DOHH2 (cell line): ENCODE results near the gene TRRAP.

Source experiments
- H3F3A ChIP-seq: fragments of 200-600 bp; sonication (generic), shearing (Covaris generic); 2 replicates; pipeline ENCODE4 v1.6.0; 2016; ENCODE audit warnings: antibody characterized with exemption, mild to moderate bottlenecking; ENCODE audit not compliant: control insufficient read depth, insufficient read depth
- H3K27ac ChIP-seq: fragments of 200-600 bp; sonication (generic); 2 replicates; pipeline ENCODE4 v1.5.1; 2014; ENCODE audit warnings: low read depth, mild to moderate bottlenecking, low read length, moderate library complexity
- H3K27me3 ChIP-seq: fragments of 200-600 bp; sonication (generic); 2 replicates; pipeline ENCODE4 v1.6.1; 2014; ENCODE audit warnings: mild to moderate bottlenecking, low read length, mixed read lengths; ENCODE audit not compliant: control insufficient read depth
- H3K36me3 ChIP-seq: fragments of 200-600 bp; sonication (generic); 2 replicates; pipeline ENCODE4 v1.6.1; 2014; ENCODE audit warnings: mild to moderate bottlenecking, low read length, moderate library complexity, mixed read lengths; ENCODE audit not compliant: control insufficient read depth
- H3K4me1 ChIP-seq: fragments of 200-600 bp; sonication (generic); 2 replicates; pipeline ENCODE4 v1.6.1; 2014; ENCODE audit warnings: mild to moderate bottlenecking, low read length, mixed read lengths; ENCODE audit not compliant: control insufficient read depth
- H3K4me2 ChIP-seq: fragments of 200-600 bp; sonication (generic); 2 replicates; pipeline ENCODE4 v1.6.0; 2014; ENCODE audit warnings: mild to moderate bottlenecking, low read length, moderate library complexity
- H3K4me3 ChIP-seq: fragments of 200-600 bp; sonication (generic); 2 replicates; pipeline ENCODE4 v1.5.1; 2014; ENCODE audit warnings: mild to moderate bottlenecking, low read length, mixed read lengths
- H3K79me2 ChIP-seq: fragments of 200-600 bp; sonication (generic); 2 replicates; pipeline ENCODE4 v1.6.1; 2014; ENCODE audit warnings: mild to moderate bottlenecking, low read length, mixed read lengths; ENCODE audit not compliant: control insufficient read depth
- H3K9me2 ChIP-seq: fragments of 200-600 bp; sonication (generic); replicated peaks from 2 replicates; pipeline ENCODE4 v1.6.1; 2014; ENCODE audit warnings: mild to moderate bottlenecking, low read length, mixed read lengths; ENCODE audit not compliant: control insufficient read depth
- H3K9me3 ChIP-seq: fragments of 200-600 bp; sonication (generic); 2 replicates; pipeline ENCODE4 v1.6.1; 2014; ENCODE audit warnings: antibody characterized with exemption, low read length, mixed read lengths; ENCODE audit not compliant: control insufficient read depth, insufficient read depth
- H4K20me1 ChIP-seq: fragments of 200-600 bp; sonication (generic); 2 replicates; pipeline ENCODE4 v1.6.0; 2014; ENCODE audit warnings: low read depth, mild to moderate bottlenecking, antibody characterized with exemption, low read length, moderate library complexity; ENCODE audit not compliant: control insufficient read depth, insufficient read depth
- EZH2phosphoT487 ChIP-seq: fragments of 200-600 bp; sonication (generic); IDR thresholded peaks from 2 replicates; pipeline ENCODE4 v1.6.1; 2017; ENCODE audit warnings: borderline replicate concordance, mild to moderate bottlenecking, antibody characterized with exemption, low read length, moderate library complexity, mixed read lengths
- TF ChIP-seq, protein P1 (sequence below): fragments of 200-600 bp; sonication (generic); IDR thresholded peaks from one replicate; pipeline ENCODE4 v1.5.1; 2014; ENCODE audit warnings: antibody characterized with exemption, mild to moderate bottlenecking, low read depth, low read length; ENCODE audit not compliant: poor library complexity, severe bottlenecking

TRRAP gene

DNA sequence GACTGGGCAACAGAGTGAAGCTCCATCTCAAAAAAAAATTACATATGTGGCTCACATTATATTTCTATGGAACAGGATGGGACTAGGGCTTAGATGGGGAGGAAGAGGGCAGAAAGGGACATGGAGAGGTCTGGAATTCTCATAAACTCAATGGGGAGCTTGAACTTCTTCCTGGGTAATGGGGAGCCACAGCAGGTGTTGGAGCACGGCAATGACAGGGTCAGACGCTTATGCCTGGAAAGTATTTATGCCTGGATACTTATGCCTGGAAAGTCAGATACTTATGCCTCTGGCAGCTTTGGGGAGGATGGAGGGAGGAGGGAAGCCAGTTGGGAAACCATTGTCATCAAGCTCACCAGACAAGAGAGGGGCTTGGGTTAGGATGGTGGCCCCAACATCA is 45.3 kb upstream of the TRRAP start:
- Histone ChIP-seq H3K9me3 (no peaks in the 10 kb centered on the region), H3K27ac (no peak overlapping the region), H3K4me2 (no peak overlapping the region), H3K4me3 (no peak overlapping the region), H4K20me1 (no peaks in the 10 kb centered on the region), H3K79me2 (no peaks in the 10 kb centered on the region), H3K27me3 (no peaks in the 10 kb centered on the region), H3F3A (no peaks in the 10 kb centered on the region), H3K4me1 (no peaks in the 10 kb centered on the region), H3K36me3 (no peaks in the 10 kb centered on the region), H3K9me2 (no peaks in the 10 kb centered on the region)
- TF ChIP-seq, protein P1, sequence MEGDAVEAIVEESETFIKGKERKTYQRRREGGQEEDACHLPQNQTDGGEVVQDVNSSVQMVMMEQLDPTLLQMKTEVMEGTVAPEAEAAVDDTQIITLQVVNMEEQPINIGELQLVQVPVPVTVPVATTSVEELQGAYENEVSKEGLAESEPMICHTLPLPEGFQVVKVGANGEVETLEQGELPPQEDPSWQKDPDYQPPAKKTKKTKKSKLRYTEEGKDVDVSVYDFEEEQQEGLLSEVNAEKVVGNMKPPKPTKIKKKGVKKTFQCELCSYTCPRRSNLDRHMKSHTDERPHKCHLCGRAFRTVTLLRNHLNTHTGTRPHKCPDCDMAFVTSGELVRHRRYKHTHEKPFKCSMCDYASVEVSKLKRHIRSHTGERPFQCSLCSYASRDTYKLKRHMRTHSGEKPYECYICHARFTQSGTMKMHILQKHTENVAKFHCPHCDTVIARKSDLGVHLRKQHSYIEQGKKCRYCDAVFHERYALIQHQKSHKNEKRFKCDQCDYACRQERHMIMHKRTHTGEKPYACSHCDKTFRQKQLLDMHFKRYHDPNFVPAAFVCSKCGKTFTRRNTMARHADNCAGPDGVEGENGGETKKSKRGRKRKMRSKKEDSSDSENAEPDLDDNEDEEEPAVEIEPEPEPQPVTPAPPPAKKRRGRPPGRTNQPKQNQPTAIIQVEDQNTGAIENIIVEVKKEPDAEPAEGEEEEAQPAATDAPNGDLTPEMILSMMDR: no peak
- TF ChIP-seq EZH2phosphoT487: no peak

DNA sequence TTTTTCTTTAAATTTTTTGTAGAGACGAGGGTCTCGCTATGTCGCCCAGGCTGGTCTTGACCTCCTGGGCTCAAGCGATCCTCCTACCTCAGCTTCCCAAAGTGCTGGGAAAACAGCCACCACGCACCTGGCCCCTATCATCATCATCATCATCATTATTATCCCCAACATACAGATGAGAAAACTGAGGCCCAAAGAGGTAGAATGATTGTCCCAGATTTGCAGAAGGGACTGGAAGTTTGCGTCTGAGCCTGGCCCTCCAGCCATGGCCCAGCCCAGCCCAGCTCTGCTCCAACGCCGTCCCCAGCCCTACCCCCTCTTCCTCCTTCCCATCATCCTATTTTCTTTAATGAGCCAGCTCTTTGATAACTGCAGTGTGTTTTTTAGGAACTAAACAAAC is 43.4 kb upstream of the TRRAP start:
- Histone ChIP-seq H3K27ac (no peak overlapping the region), H3K9me2 (no peaks in the 10 kb centered on the region), H4K20me1 (no peaks in the 10 kb centered on the region), H3K36me3 (no peaks in the 10 kb centered on the region), H3F3A (no peaks in the 10 kb centered on the region), H3K9me3 (no peaks in the 10 kb centered on the region), H3K79me2 (no peaks in the 10 kb centered on the region), H3K27me3 (no peaks in the 10 kb centered on the region), H3K4me3 (no peak overlapping the region), H3K4me2 (no peak overlapping the region), H3K4me1 (no peaks in the 10 kb centered on the region)
- TF ChIP-seq, protein P1: no peak
- no peak for TF ChIP-seq EZH2phosphoT487

DNA sequence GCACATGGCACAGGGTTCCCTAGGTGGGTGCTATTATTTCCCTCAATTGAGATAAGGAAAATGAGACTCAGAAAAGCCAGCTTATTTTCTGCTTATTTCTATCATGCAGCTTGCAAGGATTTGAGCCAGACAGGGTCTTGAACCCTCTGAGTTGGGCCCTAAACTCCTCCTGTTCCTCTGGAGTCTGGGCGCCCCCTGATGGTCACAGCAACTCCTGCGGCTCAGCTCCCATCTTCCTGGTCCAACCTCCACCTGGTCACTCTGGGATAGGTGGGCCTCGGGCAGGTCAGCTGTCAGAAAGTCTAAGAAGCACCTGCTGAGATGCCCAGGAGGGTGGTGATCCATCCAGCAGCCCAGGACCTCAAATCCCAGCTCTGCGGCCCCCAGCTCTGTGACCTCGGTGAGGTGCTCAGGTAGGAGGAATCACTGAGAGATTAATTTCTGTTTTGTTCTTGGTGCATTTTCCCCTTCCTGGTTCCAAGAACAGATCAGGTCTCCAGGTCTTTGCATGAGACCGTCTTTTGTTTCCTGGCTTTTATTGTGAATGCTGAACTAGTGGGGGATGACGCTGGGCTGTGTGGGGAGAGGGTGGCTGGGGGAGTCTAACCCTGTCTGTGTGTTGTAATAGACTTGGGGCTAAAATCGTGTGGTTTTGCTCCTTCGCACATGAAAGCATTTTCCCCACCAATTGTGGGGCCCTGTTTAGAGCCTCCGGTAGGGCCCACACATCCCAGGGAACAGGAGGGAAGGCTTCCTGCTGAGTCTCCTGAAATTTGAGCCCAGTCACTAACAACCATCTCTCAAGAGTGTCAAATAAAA is 41.3 kb upstream of the TRRAP start:
- peaks cover 5% of the 10 kb centered on the region; the same call in 1 of the 2 replicates for H3K27me3 ChIP-seq
- no peaks in the 10 kb centered on the region for H3K9me3 ChIP-seq
- H3K4me3 ChIP-seq: no peak overlapping the region
- no peaks in the 10 kb centered on the region for H3K4me1 ChIP-seq
- TF ChIP-seq, protein P1: peak; percentile 99
- TF ChIP-seq EZH2phosphoT487: no peak
- no peaks in the 10 kb centered on the region for H3K9me2 ChIP-seq
- no peaks in the 10 kb centered on the region for H3K79me2 ChIP-seq
- no peak overlapping the region for H3K4me2 ChIP-seq
- no peaks in the 10 kb centered on the region for H3K36me3 ChIP-seq
- H3K27ac ChIP-seq: no peak overlapping the region
- no peaks in the 10 kb centered on the region for H4K20me1 ChIP-seq
- no peaks in the 10 kb centered on the region for H3F3A ChIP-seq
